ENCODE measurements around the gene DBT.
A peak's percentile ranks its signal among the peaks of the same experiment; 100 is the strongest.
"Not testable (repeated sequence)": the region's sequence is repeated elsewhere in the genome, so short reads cannot be mapped to it uniquely, and the experiment has no call there.

DBT gene

DNA sequence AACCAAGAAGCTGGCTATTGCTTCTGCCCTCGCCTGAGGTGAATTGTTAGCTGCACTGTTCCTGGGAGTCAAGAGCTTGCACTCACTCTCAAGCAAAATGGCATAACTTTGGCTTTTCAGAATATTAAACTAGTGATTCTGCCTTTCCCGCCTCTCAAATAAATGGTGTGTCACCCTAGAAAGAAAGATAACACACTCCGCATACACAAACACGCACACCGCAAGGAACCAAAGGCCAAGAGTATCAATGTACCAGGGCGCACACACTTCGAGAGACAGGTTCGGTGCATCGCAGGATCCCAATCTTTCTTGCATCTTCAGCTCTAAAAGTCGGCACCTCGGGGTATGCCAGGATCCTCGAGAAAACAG, 15.9 kb upstream of the DBT start:
- peaks cover 18% of the 10 kb centered on the region for H3K36me3 Mint-ChIP-seq
- H3K4me1 Mint-ChIP-seq: peaks cover 44% of the 10 kb centered on the region
- peak overlapping the region; percentile 99 for H3K27ac Mint-ChIP-seq
- peak overlapping the region; percentile 99 for H3K4me3 Mint-ChIP-seq
- no peaks in the 10 kb centered on the region for H3K27me3 Mint-ChIP-seq
- H3K9me3 Mint-ChIP-seq: no peaks in the 10 kb centered on the region

GRCh38 chr1:100264081-100264480, 14.4 kb upstream of the DBT start:
- H3K9me3 Mint-ChIP-seq, H3K4me3 Mint-ChIP-seq, H3K27ac Mint-ChIP-seq, H3K27me3 Mint-ChIP-seq: not testable (repeated sequence)
- H3K4me1 Mint-ChIP-seq: peaks cover 34% of the 10 kb centered on the region
- H3K36me3 Mint-ChIP-seq: peaks cover 14% of the 10 kb centered on the region

DNA sequence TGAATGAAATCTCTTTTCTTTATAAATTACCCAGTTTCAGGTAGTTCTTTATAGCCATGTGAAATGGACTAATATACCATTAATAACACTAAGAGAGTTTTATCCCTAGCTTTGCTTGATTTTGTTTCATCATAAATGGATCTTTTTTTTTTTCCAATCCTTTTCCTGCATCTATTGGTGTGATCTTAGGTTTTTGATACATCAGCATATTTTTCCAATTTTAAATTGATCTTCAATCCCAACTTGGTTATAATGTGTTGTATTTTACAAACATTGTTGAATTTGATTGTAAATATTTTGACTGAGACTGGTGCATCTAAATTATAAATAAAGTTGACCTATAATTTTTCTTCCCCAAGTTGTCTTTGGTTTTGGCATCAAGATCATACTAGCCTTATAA, 12.1 kb upstream of the DBT start:
- peaks cover 5% of the 10 kb centered on the region for H3K36me3 Mint-ChIP-seq
- H3K27me3 Mint-ChIP-seq: no peaks in the 10 kb centered on the region
- H3K27ac Mint-ChIP-seq: no peak overlapping the region
- peaks cover 15% of the 10 kb centered on the region for H3K4me1 Mint-ChIP-seq
- H3K4me3 Mint-ChIP-seq: no peak overlapping the region
- no peaks in the 10 kb centered on the region for H3K9me3 Mint-ChIP-seq

GRCh38 chr1:100258427-100258826, 8.8 kb upstream of the DBT start:
- H3K36me3 Mint-ChIP-seq, H3K27me3 Mint-ChIP-seq, H3K9me3 Mint-ChIP-seq, H3K27ac Mint-ChIP-seq, H3K4me1 Mint-ChIP-seq, H3K4me3 Mint-ChIP-seq: not testable (repeated sequence)

- H3K4me1 Mint-ChIP-seq, H3K27me3 Mint-ChIP-seq, H3K4me3 Mint-ChIP-seq, H3K9me3 Mint-ChIP-seq, H3K27ac Mint-ChIP-seq, H3K36me3 Mint-ChIP-seq: not testable (repeated sequence)
Observed at GRCh38 chr1:100256273-100256672, 6.6 kb upstream of the DBT start.

- peaks cover 4% of the 10 kb centered on the region for H3K4me1 Mint-ChIP-seq
- no peaks in the 10 kb centered on the region for H3K27me3 Mint-ChIP-seq
- H3K4me3 Mint-ChIP-seq: no peak overlapping the region
- no peaks in the 10 kb centered on the region for H3K36me3 Mint-ChIP-seq
- H3K9me3 Mint-ChIP-seq: no peaks in the 10 kb centered on the region
- H3K27ac Mint-ChIP-seq: no peak overlapping the region
Observed at GRCh38 chr1:100253552-100253951, 3.9 kb upstream of the DBT start.

DNA sequence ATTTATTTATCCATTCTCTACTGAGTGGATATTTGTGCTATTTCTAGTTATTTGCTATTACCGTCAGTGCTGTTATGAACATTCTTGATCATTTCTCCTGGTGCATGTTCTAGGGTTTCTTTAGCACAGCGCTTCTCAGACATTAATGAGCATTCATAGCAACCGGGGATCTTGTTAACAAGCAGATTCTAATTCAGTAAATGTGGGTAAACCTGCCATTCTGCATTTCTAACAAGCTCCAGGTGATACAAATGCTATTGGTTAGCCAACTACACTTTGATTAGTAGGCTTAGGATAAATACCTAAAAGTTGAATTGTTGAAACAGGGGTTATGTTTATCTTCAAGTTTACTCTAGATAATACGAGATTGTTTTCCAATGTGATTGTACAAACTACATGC, 3.3 kb upstream of the DBT start:
- Mint-ChIP-seq H3K27me3 (no peaks in the 10 kb centered on the region), H3K36me3 (no peaks in the 10 kb centered on the region), H3K9me3 (no peaks in the 10 kb centered on the region), H3K4me3 (no peak overlapping the region), H3K27ac (no peak overlapping the region), H3K4me1 (peaks cover 4% of the 10 kb centered on the region)

- Mint-ChIP-seq H3K4me1 (peaks cover 15% of the 10 kb centered on the region), H3K4me3 (no peak overlapping the region), H3K36me3 (no peaks in the 10 kb centered on the region), H3K27ac (no peak overlapping the region), H3K27me3 (no peaks in the 10 kb centered on the region), H3K9me3 (no peaks in the 10 kb centered on the region)
Observed at GRCh38 chr1:100250807-100251206, 1.2 kb upstream of the DBT start.

- no peaks in the 10 kb centered on the region for H3K27me3 Mint-ChIP-seq
- no peaks in the 10 kb centered on the region for H3K9me3 Mint-ChIP-seq
- H3K36me3 Mint-ChIP-seq: no peaks in the 10 kb centered on the region
- peaks cover 20% of the 10 kb centered on the region for H3K4me1 Mint-ChIP-seq
- no peak overlapping the region for H3K4me3 Mint-ChIP-seq
- peak overlapping the region; percentile 78 for H3K27ac Mint-ChIP-seq
Observed at GRCh38 chr1:100250264-100250663, 630 bp upstream of the DBT start.

DNA sequence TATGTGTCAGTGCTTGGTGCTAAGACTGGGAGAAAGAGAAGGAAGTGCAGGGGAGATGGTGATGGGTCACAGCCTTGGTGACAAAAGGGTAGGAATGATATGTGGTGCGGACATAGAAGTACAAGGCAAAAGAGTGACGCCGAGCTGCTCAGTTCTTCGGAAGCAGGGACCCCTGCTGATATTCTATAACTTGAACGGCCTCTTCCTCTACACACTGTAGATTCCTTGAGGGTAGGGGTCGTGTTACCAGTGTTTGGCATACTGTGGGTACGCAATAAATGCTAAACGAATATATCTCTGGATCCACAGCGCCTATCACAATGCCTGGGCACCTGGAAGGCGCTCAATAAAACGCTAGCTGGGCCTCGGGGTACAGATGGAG, 488 bp downstream of the DBT start:
- Mint-ChIP-seq H3K4me1 (peaks cover 28% of the 10 kb centered on the region), H3K27ac (no peak overlapping the region), H3K27me3 (no peaks in the 10 kb centered on the region), H3K9me3 (no peaks in the 10 kb centered on the region), H3K4me3 (no peak overlapping the region), H3K36me3 (no peaks in the 10 kb centered on the region)

- Mint-ChIP-seq H3K4me3 (no peak overlapping the region), H3K9me3 (no peaks in the 10 kb centered on the region), H3K36me3 (no peaks in the 10 kb centered on the region), H3K27ac (peak overlapping the region; percentile 3), H3K27me3 (no peaks in the 10 kb centered on the region), H3K4me1 (peaks cover 36% of the 10 kb centered on the region)
Observed at GRCh38 chr1:100246738-100247137, 2.9 kb downstream of the DBT start.

DNA sequence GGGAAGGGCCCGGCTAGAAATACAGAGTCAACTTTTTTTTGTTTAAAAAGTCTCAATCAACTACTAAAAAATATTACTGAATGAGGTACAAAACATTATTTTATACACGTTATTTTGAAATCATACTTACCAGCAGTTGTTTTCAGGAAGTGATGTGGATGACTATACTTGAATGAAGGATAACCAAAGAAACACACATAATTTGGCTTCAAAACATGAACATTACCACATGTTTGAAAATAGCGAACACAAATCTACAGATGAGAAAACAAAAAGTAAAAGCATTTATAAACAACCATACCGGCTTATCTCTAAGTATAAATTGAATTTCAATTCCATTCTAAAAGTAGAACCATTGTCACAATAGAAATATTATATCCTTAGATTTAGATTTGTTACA, 9.0 kb downstream of the DBT start:
- H3K27me3 Mint-ChIP-seq: no peaks in the 10 kb centered on the region
- H3K27ac Mint-ChIP-seq: no peak overlapping the region
- peaks cover 13% of the 10 kb centered on the region for H3K36me3 Mint-ChIP-seq
- H3K4me1 Mint-ChIP-seq: peaks cover 38% of the 10 kb centered on the region
- no peaks in the 10 kb centered on the region for H3K9me3 Mint-ChIP-seq
- no peak overlapping the region for H3K4me3 Mint-ChIP-seq

DNA sequence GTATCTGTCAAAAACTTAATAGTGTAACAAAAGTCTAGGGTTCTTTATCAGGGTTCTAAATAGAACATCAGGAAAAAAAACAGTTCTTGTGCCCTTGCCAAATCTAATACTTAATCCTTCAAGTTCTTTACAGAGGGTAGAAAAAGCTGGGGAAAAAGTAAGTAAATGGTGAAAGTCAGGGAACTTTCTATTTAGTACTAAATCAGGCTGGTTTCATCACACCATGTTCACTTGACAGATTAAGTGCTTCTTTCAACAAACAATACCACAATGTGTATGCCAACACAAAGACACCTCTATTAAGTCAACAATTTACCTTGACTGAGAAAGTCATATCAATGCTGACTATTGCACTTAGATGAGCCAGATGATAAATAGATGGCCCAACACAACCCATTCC, 9.7 kb downstream of the DBT start:
- Mint-ChIP-seq H3K4me1 (peaks cover 34% of the 10 kb centered on the region), H3K36me3 (peaks cover 13% of the 10 kb centered on the region), H3K27ac (no peak overlapping the region), H3K27me3 (no peaks in the 10 kb centered on the region), H3K9me3 (no peaks in the 10 kb centered on the region), H3K4me3 (no peak overlapping the region)

GRCh38 chr1:100237091-100237490, 12.5 kb downstream of the DBT start:
- no peak overlapping the region for H3K4me3 Mint-ChIP-seq
- H3K4me1 Mint-ChIP-seq: peaks cover 22% of the 10 kb centered on the region

GRCh38 chr1:100234432-100234831, 15.2 kb downstream of the DBT start:
- Mint-ChIP-seq H3K9me3 (no peaks in the 10 kb centered on the region), H3K4me3 (no peak overlapping the region), H3K4me1 (peaks cover 15% of the 10 kb centered on the region), H3K27me3 (no peaks in the 10 kb centered on the region), H3K27ac (no peak overlapping the region), H3K36me3 (peaks cover 23% of the 10 kb centered on the region)

More at GRCh38 chr1:100237091-100237490, 12.5 kb downstream of the DBT start:
- H3K9me3 Mint-ChIP-seq: no peaks in the 10 kb centered on the region
- H3K27me3 Mint-ChIP-seq: no peaks in the 10 kb centered on the region
- H3K36me3 Mint-ChIP-seq: peaks cover 19% of the 10 kb centered on the region
- H3K27ac Mint-ChIP-seq: no peak overlapping the region

DNA sequence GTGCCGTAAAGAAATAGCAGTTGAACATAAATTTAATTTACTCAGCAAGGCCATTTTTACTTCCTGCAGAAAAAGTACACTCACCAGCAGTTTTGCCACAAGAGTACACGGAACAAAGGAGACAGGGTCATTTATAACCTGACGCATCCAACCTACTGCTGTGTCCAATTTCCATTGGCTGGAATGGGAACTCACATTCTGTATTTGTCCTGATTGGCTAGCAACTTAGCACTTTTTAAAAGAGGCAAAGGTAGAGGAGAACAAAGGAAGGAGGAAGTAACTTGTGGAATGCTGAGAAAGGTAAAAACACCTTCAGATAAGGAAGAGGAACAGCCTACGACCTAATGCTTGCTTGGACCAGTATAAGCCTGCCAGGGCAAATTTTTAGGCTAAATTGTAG, 16.1 kb downstream of the DBT start:
- H3K36me3 Mint-ChIP-seq: peaks cover 17% of the 10 kb centered on the region
- not testable (repeated sequence) for H3K9me3 Mint-ChIP-seq, H3K27me3 Mint-ChIP-seq, H3K27ac Mint-ChIP-seq, H3K4me1 Mint-ChIP-seq, H3K4me3 Mint-ChIP-seq

GRCh38 chr1:100232156-100232555, 17.5 kb downstream of the DBT start:
- Mint-ChIP-seq H3K4me3 (no peak overlapping the region), H3K27ac (no peak overlapping the region), H3K9me3 (no peaks in the 10 kb centered on the region), H3K4me1 (peaks cover 7% of the 10 kb centered on the region), H3K27me3 (no peaks in the 10 kb centered on the region), H3K36me3 (peaks cover 16% of the 10 kb centered on the region)

GRCh38 chr1:100231721-100232120, 17.9 kb downstream of the DBT start:
- no peak overlapping the region for H3K27ac Mint-ChIP-seq

More at GRCh38 chr1:100231721-100232120, 17.9 kb downstream of the DBT start:
- H3K36me3 Mint-ChIP-seq: peaks cover 16% of the 10 kb centered on the region
- H3K4me3 Mint-ChIP-seq: no peak overlapping the region
- H3K4me1 Mint-ChIP-seq: peaks cover 7% of the 10 kb centered on the region
- H3K9me3 Mint-ChIP-seq: no peaks in the 10 kb centered on the region
- no peaks in the 10 kb centered on the region for H3K27me3 Mint-ChIP-seq

All from activated naive CD4-positive, alpha-beta T cell treated with anti-CD3 and anti-CD28 coated beads, Interleukin-2, amount 50 U/mL, for 24 hours (primary cell).